Panc1 (cell line): ENCODE results near the gene PRR36.

ENCODE experiments used
- CTCF ChIP-seq: fragments of 450-650 bp; IDR thresholded peaks from 2 replicates; pipeline ENCODE4 v1.5.1; 2017; ENCODE audit warnings: mild to moderate bottlenecking
- POLR2AphosphoS5 ChIP-seq: IDR thresholded peaks from 2 replicates; pipeline ENCODE4 v1.6.1; 2012; ENCODE audit warnings: mild to moderate bottlenecking, low read depth, low read length, moderate library complexity
- REST ChIP-seq, 2 experiments: IDR thresholded peaks; 2 replicates each; pipeline ENCODE4 v1.6.1; 2011 to 2012; ENCODE audit warnings: low read depth in 2 of 2, control low read depth in 1 of 2, low read length in 1 of 2, mild to moderate bottlenecking in 1 of 2, moderate library complexity in 1 of 2; ENCODE audit not compliant: insufficient read depth in 1 of 2

GRCh38 chr19:7921302-7921966 lies 47.2 kb upstream of the PRR36 start:
- TF ChIP-seq CTCF (no peak), POLR2AphosphoS5 (no peak; the same call in 1 of the 2 replicates), REST (IDR thresholded peaks at IDR 0.05; ENCODE audit: insufficient read depth in 1 of 2, low read depth in 2 of 2, low read length in 1 of 2) (no peak)
